OCI-LY1 (cell line): ENCODE measurements around the gene CCDC12.

Experiments used
- H2AFZ ChIP-seq: fragments of 200-600 bp; sonication (generic), shearing (Covaris generic); 2 replicates; pipeline ENCODE4 v1.6.0; 2014; ENCODE audit warnings: antibody characterized with exemption, mild to moderate bottlenecking, low read length
- H3F3A ChIP-seq: fragments of 200-600 bp; sonication (generic), shearing (Covaris generic); 2 replicates; pipeline ENCODE4 v1.6.0; 2014; ENCODE audit warnings: mild to moderate bottlenecking, antibody characterized with exemption, low read length, moderate library complexity; ENCODE audit not compliant: insufficient read depth
- H3K27ac ChIP-seq: fragments of 200-600 bp; sonication (generic); 2 replicates; pipeline ENCODE4 v1.5.1; 2014; ENCODE audit warnings: low read length, mixed run types, mild to moderate bottlenecking, low read depth; ENCODE audit not compliant: poor library complexity, severe bottlenecking
- H3K27me3 ChIP-seq: fragments of 200-600 bp; sonication (generic); 2 replicates; pipeline ENCODE4 v1.6.0; 2014; ENCODE audit warnings: antibody characterized with exemption, mild to moderate bottlenecking, low read length, moderate library complexity; ENCODE audit not compliant: insufficient read depth
- H3K36me3 ChIP-seq: fragments of 200-600 bp; sonication (generic); 2 replicates; pipeline ENCODE4 v1.6.1; 2014; ENCODE audit warnings: mild to moderate bottlenecking, antibody characterized with exemption, low read length, moderate library complexity, mixed read lengths; ENCODE audit not compliant: insufficient read depth
- H3K4me1 ChIP-seq: fragments of 200-600 bp; sonication (generic); 2 replicates; pipeline ENCODE4 v1.5.1; 2014; ENCODE audit warnings: mild to moderate bottlenecking, low read length, moderate library complexity; ENCODE audit not compliant: insufficient read depth, severe bottlenecking
- H3K4me2 ChIP-seq: fragments of 200-600 bp; sonication (generic), shearing (Covaris generic); 2 replicates; pipeline ENCODE4 v1.6.1; 2014; ENCODE audit warnings: low read length
- H3K4me3 ChIP-seq: fragments of 200-600 bp; sonication (generic); 2 replicates; pipeline ENCODE4 v1.5.1; 2014; ENCODE audit warnings: low read length, low read depth, mild to moderate bottlenecking, mixed read lengths; ENCODE audit not compliant: poor library complexity, severe bottlenecking
- H3K79me2 ChIP-seq: fragments of 200-600 bp; shearing (Covaris generic); 2 replicates; pipeline ENCODE4 v1.6.1; 2016; ENCODE audit warnings: mixed run types, low read length, mixed read lengths; ENCODE audit not compliant: insufficient read depth
- H3K9ac ChIP-seq: fragments of 200-600 bp; sonication (generic), shearing (Covaris generic); 2 replicates; pipeline ENCODE4 v1.6.1; 2014; ENCODE audit warnings: mild to moderate bottlenecking, low read length, mixed read lengths
- H3K9me2 ChIP-seq: fragments of 200-600 bp; sonication (generic), shearing (Covaris generic); 2 replicates; pipeline ENCODE4 v1.6.1; 2014; ENCODE audit warnings: low read depth, mild to moderate bottlenecking, low read length, mixed read lengths
- H3K9me3 ChIP-seq: fragments of 200-600 bp; shearing (Covaris generic); 2 replicates; pipeline ENCODE4 v1.6.1; 2014; ENCODE audit warnings: low read length, mixed read lengths
- H4K20me1 ChIP-seq: fragments of 200-600 bp; sonication (generic), shearing (Covaris generic); 2 replicates; pipeline ENCODE4 v1.6.0; 2016; ENCODE audit warnings: mild to moderate bottlenecking, low read length; ENCODE audit not compliant: insufficient read depth
- CTCF ChIP-seq: fragments of 200-600 bp; sonication (generic), shearing (Covaris generic); IDR thresholded peaks from 2 replicates; pipeline ENCODE4 v1.5.1; 2017; ENCODE audit warnings: mild to moderate bottlenecking, antibody characterized with exemption, low read length, moderate library complexity, mixed read lengths
- EZH2 ChIP-seq: fragments of 200-600 bp; sonication (generic), shearing (Covaris generic); IDR thresholded peaks from 2 replicates; pipeline ENCODE4 v1.8.0; 2017; ENCODE audit warnings: borderline replicate concordance, mixed run types, mild to moderate bottlenecking, antibody characterized with exemption, low read length, moderate library complexity, mixed read lengths

The CCDC12 gene

GRCh38 chr3:46953234-46954010 lies 23.1 kb downstream of the CCDC12 start:
- Histone ChIP-seq H2AFZ (no peak overlapping the region), H3K36me3 (peaks cover 12% of the 10 kb centered on the region; the same call in 1 of the 2 replicates), H3F3A (no peaks in the 10 kb centered on the region), H3K27ac (peak overlapping the region; percentile 67), H3K4me1 (peaks cover 70% of the 10 kb centered on the region), H3K4me2 (peak overlapping the region; percentile 40; the same call in 1 of the 2 replicates), H3K9me3 (no peaks in the 10 kb centered on the region), H3K9me2 (no peaks in the 10 kb centered on the region), H3K79me2 (peaks cover 94% of the 10 kb centered on the region), H3K4me3 (no peak overlapping the region), H3K27me3 (no peaks in the 10 kb centered on the region), H4K20me1 (no peaks in the 10 kb centered on the region), H3K9ac (no peak overlapping the region)
- TF ChIP-seq EZH2, result no peak
- no peak for TF ChIP-seq CTCF

- Histone ChIP-seq H3K4me3 (no peak overlapping the region), H3F3A (no peaks in the 10 kb centered on the region), H2AFZ (no peak overlapping the region), H3K9me3 (no peaks in the 10 kb centered on the region), H3K27me3 (no peaks in the 10 kb centered on the region), H3K79me2 (peaks cover 94% of the 10 kb centered on the region), H4K20me1 (no peaks in the 10 kb centered on the region), H3K4me2 (peak overlapping the region; percentile 40; the same call in 1 of the 2 replicates), H3K27ac (peak overlapping the region; percentile 67), H3K9ac (no peak overlapping the region), H3K4me1 (peaks cover 66% of the 10 kb centered on the region), H3K36me3 (peaks cover 18% of the 10 kb centered on the region; the same call in 1 of the 2 replicates), H3K9me2 (no peaks in the 10 kb centered on the region)
- no peak for TF ChIP-seq EZH2
Observed at GRCh38 chr3:46952813-46953212, 23.7 kb downstream of the CCDC12 start.

- H3K27me3 ChIP-seq, result no peaks in the 10 kb centered on the region
- no peak overlapping the region for H3K4me2 ChIP-seq
- H3F3A ChIP-seq, result no peaks in the 10 kb centered on the region
- no peaks in the 10 kb centered on the region for H3K9me3 ChIP-seq
- no peak overlapping the region for H3K4me3 ChIP-seq
- no peak overlapping the region for H3K9ac ChIP-seq
- H3K9me2 ChIP-seq, result no peaks in the 10 kb centered on the region
- peaks cover 51% of the 10 kb centered on the region for H3K4me1 ChIP-seq
- no peak overlapping the region for H3K27ac ChIP-seq
- no peak overlapping the region for H2AFZ ChIP-seq
- peaks cover 39% of the 10 kb centered on the region; the same call in 1 of the 2 replicates for H3K36me3 ChIP-seq
- H3K79me2 ChIP-seq, result peaks cover 94% of the 10 kb centered on the region
- TF ChIP-seq EZH2 (no peak), CTCF (no peak)
- H4K20me1 ChIP-seq, result no peaks in the 10 kb centered on the region
Observed at GRCh38 chr3:46950650-46951241, 25.8 kb downstream of the CCDC12 start.
